Endodermal cell (in vitro differentiated cells): ENCODE measurements around the gene TNRC6B. TPM values are rescaled to one million over a fixed set of nuclear protein-coding genes. Genes with fewer than 3 reads are reported as not detected.

Source experiments
- DNase-seq: peaks from one replicate; pipeline ENCODE4 v3.0.0-alpha.2; 2017
- H3K27ac ChIP-seq: 2 replicates; pipeline ENCODE4 v1.5.1; 2013; ENCODE audit warnings: mild to moderate bottlenecking, low read depth, low read length, moderate library complexity
- H3K27me3 ChIP-seq: 2 replicates; pipeline ENCODE4 v1.6.1; 2013; ENCODE audit warnings: mild to moderate bottlenecking, low read length, moderate library complexity; ENCODE audit not compliant: insufficient read depth, control insufficient read depth, poor library complexity, severe bottlenecking
- H3K36me3 ChIP-seq: 2 replicates; pipeline ENCODE4 v1.7.0; 2013; ENCODE audit warnings: mild to moderate bottlenecking, low read length, moderate library complexity; ENCODE audit not compliant: control insufficient read depth, insufficient read depth
- H3K4me1 ChIP-seq: one replicate; pipeline ENCODE4 v1.7.0; 2013; ENCODE audit warnings: low read length; ENCODE audit not compliant: control insufficient read depth, insufficient read depth
- H3K4me3 ChIP-seq: 2 replicates; pipeline ENCODE4 v1.5.1; 2013; ENCODE audit warnings: mild to moderate bottlenecking, low read length, moderate library complexity
- H3K9ac ChIP-seq: 2 replicates; pipeline ENCODE4 v1.6.1; 2013; ENCODE audit warnings: mild to moderate bottlenecking, low read length, moderate library complexity; ENCODE audit not compliant: poor library complexity, severe bottlenecking; ENCODE audit errors: extremely low read depth
- H3K9me3 ChIP-seq: 2 replicates; pipeline ENCODE4 v1.6.1; 2013; ENCODE audit warnings: mild to moderate bottlenecking, low read length, moderate library complexity; ENCODE audit not compliant: control insufficient read depth
- H3K27ac Mint-ChIP-seq: 2 replicates; pipeline ENCODE4 v1.8.0; 2020; ENCODE audit warnings: mixed read lengths
- H3K27me3 Mint-ChIP-seq: 2 replicates; pipeline ENCODE4 v1.8.0; 2021; ENCODE audit warnings: mild to moderate bottlenecking, mixed read lengths; ENCODE audit not compliant: insufficient read depth
- H3K36me3 Mint-ChIP-seq: 2 replicates; pipeline ENCODE4 v1.8.0; 2020; ENCODE audit warnings: low read depth, mixed read lengths
- H3K4me1 Mint-ChIP-seq: 2 replicates; pipeline ENCODE4 v1.8.0; 2020; ENCODE audit warnings: mixed read lengths
- H3K4me3 Mint-ChIP-seq: 2 replicates; pipeline ENCODE4 v1.8.0; 2020; ENCODE audit warnings: mild to moderate bottlenecking, moderate library complexity, mixed read lengths
- H3K9me3 Mint-ChIP-seq: 2 replicates; pipeline ENCODE4 v1.8.0; 2020; ENCODE audit warnings: mild to moderate bottlenecking, mixed read lengths
- WGBS, 2 experiments: methylation state at CpG; one replicate each; pipeline versions ENCODE4 v1.1.5 to v1.1.7; 2013; ENCODE audit warnings: missing lambda C conversion rate in 2 of 2, mixed read lengths in 1 of 2; ENCODE audit not compliant: insufficient coverage in 1 of 2, insufficient read length in 1 of 2; 5-methylcytosine and 5-hydroxymethylcytosine counted together
- total RNA-seq, 2 donors: library from RNA; stranded (reverse); fragmentation: NEBNext Ultra II Directional in 1 of 2; extraction: Animal tissue kit (Norgen Biotek cat#: 25700) in 1 of 2; gene quantifications; 2 replicates in 1 of 2; 3 replicates in 1 of 2; pipeline ENCODE4 v1.2.1, GENCODE V29; 2021
- TF ChIP-seq, protein P1 (sequence below): fragments of 200-600 bp; sonication (generic); conservative IDR thresholded peaks from 2 replicates; pipeline ENCODE4 v1.5.0; 2021; ENCODE audit warnings: antibody characterized with exemption, mild to moderate bottlenecking

The TNRC6B gene
- total RNA-seq, 2 donors from 2014 or later: 57.5 to 62.5 TPM

- no peaks in the 10 kb centered on the region for H3K9me3 Mint-ChIP-seq
- peaks cover 8% of the 10 kb centered on the region for H3K36me3 Mint-ChIP-seq
- H3K4me1 ChIP-seq: peaks cover 25% of the 10 kb centered on the region
- no peak overlapping the region for H3K27ac ChIP-seq
- no peak for DNase-seq
- no peaks in the 10 kb centered on the region for H3K27me3 ChIP-seq
- H3K4me3 ChIP-seq: no peak overlapping the region
- H3K36me3 ChIP-seq: peaks cover 4% of the 10 kb centered on the region
- no peaks in the 10 kb centered on the region for H3K27me3 Mint-ChIP-seq
- TF ChIP-seq, protein P1, sequence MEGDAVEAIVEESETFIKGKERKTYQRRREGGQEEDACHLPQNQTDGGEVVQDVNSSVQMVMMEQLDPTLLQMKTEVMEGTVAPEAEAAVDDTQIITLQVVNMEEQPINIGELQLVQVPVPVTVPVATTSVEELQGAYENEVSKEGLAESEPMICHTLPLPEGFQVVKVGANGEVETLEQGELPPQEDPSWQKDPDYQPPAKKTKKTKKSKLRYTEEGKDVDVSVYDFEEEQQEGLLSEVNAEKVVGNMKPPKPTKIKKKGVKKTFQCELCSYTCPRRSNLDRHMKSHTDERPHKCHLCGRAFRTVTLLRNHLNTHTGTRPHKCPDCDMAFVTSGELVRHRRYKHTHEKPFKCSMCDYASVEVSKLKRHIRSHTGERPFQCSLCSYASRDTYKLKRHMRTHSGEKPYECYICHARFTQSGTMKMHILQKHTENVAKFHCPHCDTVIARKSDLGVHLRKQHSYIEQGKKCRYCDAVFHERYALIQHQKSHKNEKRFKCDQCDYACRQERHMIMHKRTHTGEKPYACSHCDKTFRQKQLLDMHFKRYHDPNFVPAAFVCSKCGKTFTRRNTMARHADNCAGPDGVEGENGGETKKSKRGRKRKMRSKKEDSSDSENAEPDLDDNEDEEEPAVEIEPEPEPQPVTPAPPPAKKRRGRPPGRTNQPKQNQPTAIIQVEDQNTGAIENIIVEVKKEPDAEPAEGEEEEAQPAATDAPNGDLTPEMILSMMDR: no peak
- no peak overlapping the region for H3K9ac ChIP-seq
- peaks cover 85% of the 10 kb centered on the region for H3K4me1 Mint-ChIP-seq
- whole genome bisulfite sequencing, 2 experiments: 97 to 98% methylated on average over 5 to 10 of the region's 10 CpGs
- no peaks in the 10 kb centered on the region for H3K9me3 ChIP-seq
- peak overlapping the region; percentile 11 for H3K27ac Mint-ChIP-seq
- no peak overlapping the region for H3K4me3 Mint-ChIP-seq
Measured at GRCh38 chr22:40330615-40331014, 152.9 kb downstream of the TNRC6B start.

DNA sequence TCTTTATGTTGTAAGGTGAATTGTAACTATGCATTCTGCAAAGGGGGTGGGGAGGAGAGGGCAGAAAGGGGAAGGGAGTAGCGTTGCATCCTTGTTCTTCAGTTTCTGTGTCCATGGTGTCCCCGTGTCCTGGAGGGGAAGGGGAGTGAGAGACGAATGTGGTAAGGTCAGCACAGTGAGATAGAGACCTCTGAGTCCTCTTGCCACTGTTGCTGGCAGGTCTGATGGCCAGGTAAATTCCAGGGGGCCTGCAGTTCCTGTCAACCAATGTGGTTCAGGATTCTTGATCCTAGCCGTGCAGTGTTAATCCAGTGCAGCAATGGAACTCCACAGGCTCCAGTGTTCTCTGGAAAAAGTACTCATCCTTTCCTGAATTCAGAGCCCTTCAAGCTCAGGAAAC lies 154.0 kb downstream of the TNRC6B start:
- 59 to 67% methylated on average over 4 of the region's 4 CpGs for WGBS, 2 experiments
- Mint-ChIP-seq H3K4me3 (peak overlapping the region; percentile 24), H3K36me3 (peaks cover 11% of the 10 kb centered on the region), H3K27ac (peak overlapping the region; percentile 83), H3K4me1 (peaks cover 82% of the 10 kb centered on the region), H3K9me3 (no peaks in the 10 kb centered on the region), H3K27me3 (no peaks in the 10 kb centered on the region)
- DNase-seq: peak; percentile 62
- Histone ChIP-seq H3K36me3 (peaks cover 4% of the 10 kb centered on the region), H3K9me3 (no peaks in the 10 kb centered on the region), H3K27me3 (no peaks in the 10 kb centered on the region), H3K4me3 (no peak overlapping the region), H3K9ac (no peak overlapping the region), H3K27ac (no peak overlapping the region), H3K4me1 (peaks cover 23% of the 10 kb centered on the region)
- TF ChIP-seq, protein P1: no peak

GRCh38 chr22:40332319-40332781 lies 154.6 kb downstream of the TNRC6B start:
- Histone ChIP-seq H3K36me3 (peaks cover 4% of the 10 kb centered on the region), H3K9me3 (no peaks in the 10 kb centered on the region), H3K27ac (no peak overlapping the region), H3K4me1 (peaks cover 17% of the 10 kb centered on the region), H3K27me3 (no peaks in the 10 kb centered on the region), H3K9ac (no peak overlapping the region), H3K4me3 (no peak overlapping the region)
- Mint-ChIP-seq H3K36me3 (peaks cover 12% of the 10 kb centered on the region), H3K4me1 (peaks cover 75% of the 10 kb centered on the region), H3K9me3 (no peaks in the 10 kb centered on the region), H3K4me3 (no peak overlapping the region), H3K27ac (peak overlapping the region; percentile 24), H3K27me3 (no peaks in the 10 kb centered on the region)
- WGBS, 2 experiments: 76 to 77% methylated on average over 8 to 9 of the region's 9 CpGs
- peak; percentile 64 for DNase-seq
- TF ChIP-seq, protein P1: no peak
